ENCODE results near the gene RETREG3.
"Not testable (repeated sequence)": the region's sequence is repeated elsewhere in the genome, so short reads cannot be mapped to it uniquely, and the experiment has no call there.

RETREG3 gene

DNA sequence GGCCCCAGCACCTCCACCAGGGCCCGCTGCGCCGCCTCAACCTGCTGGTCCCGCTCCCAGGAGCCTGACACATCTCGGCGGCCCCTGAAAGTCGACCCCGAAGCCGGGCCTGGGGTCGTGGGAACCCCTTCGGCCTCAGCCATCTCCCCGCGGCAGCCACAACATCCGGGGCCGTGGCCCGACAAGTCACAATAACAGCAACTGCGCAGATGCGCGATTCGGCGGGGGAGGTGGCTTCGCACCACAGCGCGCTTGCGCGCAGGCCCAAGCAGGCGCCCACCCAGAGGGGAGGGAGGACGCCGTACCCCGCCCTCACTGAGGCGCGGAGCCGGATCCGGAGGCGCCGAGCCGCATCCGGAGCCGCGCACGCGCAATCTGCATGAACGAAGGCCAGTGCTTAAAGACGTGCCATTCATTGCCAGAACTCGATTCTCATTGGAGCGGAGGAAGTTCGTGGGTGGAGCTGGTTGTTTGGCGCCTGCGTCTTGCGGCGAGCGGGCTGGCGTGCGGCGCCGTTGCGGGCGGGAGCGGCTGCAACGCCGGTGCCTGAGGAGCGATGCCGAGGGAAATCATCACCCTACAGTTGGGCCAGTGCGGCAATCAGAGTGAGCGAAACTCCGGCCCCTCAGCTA, at the start of gene RETREG3, which contains the start of gene TUBG1:
Gene RETREG3 (minus strand): TSS at position 193 of the 632 bp plus-strand sequence. CDS start 50 bp downstream, at position 143.
Gene TUBG1 (plus strand): TSS at position 502 of the 632 bp plus-strand sequence. CDS start 55 bp downstream, at position 557.
- DNase-seq (ENCODE audit: low spot score in 2 of 2) (peak; percentile 96 to 99), ATAC-seq (ENCODE audit: low read depth) (peak; percentile 88)
- Mint-ChIP-seq H3K36me3 (peaks cover 11% of the 10 kb centered on the region), H3K9me3 (no peaks in the 10 kb centered on the region), H3K4me1 (peaks cover 22% of the 10 kb centered on the region), H3K4me3 (peak within 1 kb of the TSS; percentile 97), H3K27me3 (no peaks in the 10 kb centered on the region), H3K27ac (peak within 1 kb of the TSS; percentile 93)

GRCh38 chr17:42657824-42658588, 48.8 kb upstream of the RETREG3 start:
- Mint-ChIP-seq H3K27me3 (peaks cover 8% of the 10 kb centered on the region), H3K4me3 (peak overlapping the region; percentile 70), H3K27ac (no peak overlapping the region), H3K4me1 (peaks cover 27% of the 10 kb centered on the region), H3K9me3 (peaks cover 2% of the 10 kb centered on the region), H3K36me3 (no peaks in the 10 kb centered on the region)
- ATAC-seq (ENCODE audit: low read depth) (no peak), DNase-seq (ENCODE audit: low spot score in 2 of 2) (no peak)

DNA sequence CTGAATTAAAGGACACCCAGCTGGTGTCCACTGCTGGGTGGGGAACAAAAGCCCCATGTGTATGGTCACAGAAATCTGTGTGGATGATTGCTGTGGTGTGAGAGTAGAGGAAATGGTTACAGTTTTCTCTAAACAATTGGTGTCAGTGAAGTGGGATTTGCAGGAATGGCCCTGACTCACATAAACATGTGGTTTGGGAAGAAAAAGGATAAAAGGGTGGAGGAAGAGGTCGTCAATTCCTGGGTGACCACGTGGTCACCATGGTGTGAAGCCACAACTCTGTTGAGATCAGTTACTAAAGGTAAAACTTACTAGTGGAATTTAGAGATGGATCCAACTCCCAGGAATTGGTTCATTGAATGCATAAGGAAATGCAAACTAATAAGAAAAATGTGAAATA, 46.4 kb upstream of the RETREG3 start:
- H3K36me3 Mint-ChIP-seq, result peaks cover 1% of the 10 kb centered on the region
- no peak overlapping the region for H3K4me3 Mint-ChIP-seq
- DNase-seq (ENCODE audit: low spot score in 2 of 2) (no peak), ATAC-seq (ENCODE audit: low read depth) (no peak)
- H3K9me3 Mint-ChIP-seq, result peaks cover 2% of the 10 kb centered on the region
- no peak overlapping the region for H3K27ac Mint-ChIP-seq
- peaks cover 10% of the 10 kb centered on the region for H3K27me3 Mint-ChIP-seq
- H3K4me1 Mint-ChIP-seq, result peaks cover 27% of the 10 kb centered on the region

GRCh38 chr17:42653179-42654124, 44.3 kb upstream of the RETREG3 start:
- peaks cover 1% of the 10 kb centered on the region for H3K36me3 Mint-ChIP-seq
- H3K27me3 Mint-ChIP-seq, result peaks cover 11% of the 10 kb centered on the region
- ATAC-seq (ENCODE audit: low read depth) (no peak), DNase-seq (ENCODE audit: low spot score in 2 of 2) (no peak)
- peaks cover 2% of the 10 kb centered on the region for H3K9me3 Mint-ChIP-seq
- no peak overlapping the region for H3K4me3 Mint-ChIP-seq
- H3K27ac Mint-ChIP-seq, result no peak overlapping the region
- peaks cover 18% of the 10 kb centered on the region for H3K4me1 Mint-ChIP-seq

- H3K27ac Mint-ChIP-seq, result no peak overlapping the region
- no peaks in the 10 kb centered on the region for H3K9me3 Mint-ChIP-seq
- no peak for ATAC-seq (ENCODE audit: low read depth)
Observed at GRCh38 chr17:42651392-42651791, 42.2 kb upstream of the RETREG3 start.

DNA sequence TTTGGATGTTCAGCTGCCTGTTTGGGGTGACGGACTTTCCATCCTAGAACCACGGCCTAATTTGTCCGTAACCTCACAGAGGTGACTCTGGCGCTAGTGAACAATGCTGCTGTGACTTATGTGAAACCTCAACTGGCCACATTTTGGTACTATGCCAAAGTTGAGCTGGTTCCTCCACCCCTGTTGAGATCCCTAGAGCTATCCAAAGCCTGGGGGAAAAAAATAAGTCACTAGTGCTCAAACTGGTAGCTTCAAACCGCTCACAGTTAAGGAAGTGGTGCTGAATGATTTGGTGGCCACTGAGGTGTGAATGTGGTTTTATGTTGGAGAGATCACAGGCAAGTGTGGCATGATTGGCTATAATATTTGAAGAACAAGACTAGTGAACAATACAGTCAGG, 38.6 kb upstream of the RETREG3 start:
- Mint-ChIP-seq H3K27me3 (peaks cover 9% of the 10 kb centered on the region), H3K9me3 (no peaks in the 10 kb centered on the region), H3K4me3 (no peak overlapping the region), H3K27ac (no peak overlapping the region), H3K36me3 (peaks cover 1% of the 10 kb centered on the region), H3K4me1 (peaks cover 6% of the 10 kb centered on the region)
- DNase-seq (ENCODE audit: low spot score in 2 of 2) (no peak), ATAC-seq (ENCODE audit: low read depth) (peak; percentile 61)

More at GRCh38 chr17:42651392-42651791, 42.2 kb upstream of the RETREG3 start:
- Mint-ChIP-seq H3K4me1 (peaks cover 19% of the 10 kb centered on the region), H3K4me3 (no peak overlapping the region), H3K36me3 (peaks cover 1% of the 10 kb centered on the region), H3K27me3 (peaks cover 11% of the 10 kb centered on the region)
- DNase-seq (ENCODE audit: low spot score in 2 of 2), result no peak

DNA sequence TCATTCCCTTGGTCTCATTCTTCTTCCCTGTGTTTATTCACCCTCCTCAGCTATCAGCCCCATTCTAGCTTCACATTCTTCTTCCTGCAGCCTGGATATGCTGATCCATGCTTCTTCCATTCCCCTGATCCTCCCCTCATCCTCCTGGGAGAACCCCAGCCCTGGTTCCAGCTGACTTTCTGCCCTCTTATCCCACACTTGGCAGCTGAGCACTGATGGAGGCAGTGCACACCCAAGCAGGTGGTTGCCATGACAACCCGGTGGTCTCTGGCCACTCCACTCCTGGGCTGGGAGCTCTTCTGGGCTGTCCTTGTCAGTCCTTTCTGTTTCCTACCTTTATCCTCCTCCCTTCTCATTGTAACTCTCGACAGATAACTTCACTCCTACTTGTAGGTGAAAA, 33.2 kb upstream of the RETREG3 start:
- Mint-ChIP-seq H3K9me3 (no peaks in the 10 kb centered on the region), H3K4me3 (no peak overlapping the region), H3K27me3 (peaks cover 10% of the 10 kb centered on the region), H3K4me1 (no peaks in the 10 kb centered on the region), H3K36me3 (no peaks in the 10 kb centered on the region), H3K27ac (no peak overlapping the region)
- DNase-seq (ENCODE audit: low spot score in 2 of 2), result no peak
- ATAC-seq (ENCODE audit: low read depth), result no peak

GRCh38 chr17:42640121-42640520, 30.9 kb upstream of the RETREG3 start:
- no peak for ATAC-seq (ENCODE audit: low read depth)

GRCh38 chr17:42639525-42640113, 30.4 kb upstream of the RETREG3 start:
- H3K36me3 Mint-ChIP-seq, result no peaks in the 10 kb centered on the region
- DNase-seq (ENCODE audit: low spot score in 2 of 2) (no peak), ATAC-seq (ENCODE audit: low read depth) (no peak)
- H3K4me3 Mint-ChIP-seq, result no peak overlapping the region
- no peaks in the 10 kb centered on the region for H3K4me1 Mint-ChIP-seq
- peaks cover 10% of the 10 kb centered on the region for H3K27me3 Mint-ChIP-seq
- no peaks in the 10 kb centered on the region for H3K9me3 Mint-ChIP-seq
- H3K27ac Mint-ChIP-seq, result no peak overlapping the region

More at GRCh38 chr17:42640121-42640520, 30.9 kb upstream of the RETREG3 start:
- H3K27me3 Mint-ChIP-seq, result peaks cover 10% of the 10 kb centered on the region
- H3K27ac Mint-ChIP-seq, result no peak overlapping the region
- no peak for DNase-seq (ENCODE audit: low spot score in 2 of 2)
- no peaks in the 10 kb centered on the region for H3K36me3 Mint-ChIP-seq
- no peaks in the 10 kb centered on the region for H3K9me3 Mint-ChIP-seq
- H3K4me1 Mint-ChIP-seq, result no peaks in the 10 kb centered on the region
- no peak overlapping the region for H3K4me3 Mint-ChIP-seq

DNA sequence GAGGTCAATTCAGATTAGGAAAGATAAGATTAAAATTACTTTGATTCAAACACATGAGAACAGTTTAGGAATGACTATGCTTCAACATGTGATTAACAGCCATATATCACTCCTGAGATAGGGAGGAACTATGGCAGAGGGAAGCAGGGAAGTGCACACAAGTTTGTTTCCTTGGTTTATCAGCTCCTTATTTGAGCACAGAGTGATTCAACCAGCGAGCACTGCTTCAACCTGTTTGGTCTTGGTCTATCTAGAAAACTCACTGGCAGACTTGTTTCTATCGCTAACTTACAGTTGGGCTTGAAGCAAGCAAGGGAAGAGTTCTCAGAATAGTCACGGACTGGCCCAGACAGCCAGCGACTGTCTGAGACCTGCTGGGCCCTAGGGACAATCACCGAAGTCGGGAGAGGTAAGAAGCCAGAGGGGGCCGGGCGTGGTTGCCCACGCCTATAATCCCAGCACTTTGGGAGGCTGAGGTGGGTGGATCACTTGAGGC, 23.8 kb upstream of the RETREG3 start:
- Mint-ChIP-seq H3K4me3 (no peak overlapping the region), H3K4me1 (no peaks in the 10 kb centered on the region), H3K27me3 (peaks cover 2% of the 10 kb centered on the region), H3K27ac (no peak overlapping the region), H3K9me3 (no peaks in the 10 kb centered on the region), H3K36me3 (no peaks in the 10 kb centered on the region)
- no peak for DNase-seq (ENCODE audit: low spot score in 2 of 2)
- ATAC-seq (ENCODE audit: low read depth), result no peak

- H3K4me3 Mint-ChIP-seq, result no peak overlapping the region
- H3K36me3 Mint-ChIP-seq, result no peaks in the 10 kb centered on the region
- peaks cover 2% of the 10 kb centered on the region for H3K27me3 Mint-ChIP-seq
- no peaks in the 10 kb centered on the region for H3K4me1 Mint-ChIP-seq
- H3K27ac Mint-ChIP-seq, result no peak overlapping the region
- DNase-seq (ENCODE audit: low spot score in 2 of 2), result no peak
- no peaks in the 10 kb centered on the region for H3K9me3 Mint-ChIP-seq
- ATAC-seq (ENCODE audit: low read depth), result no peak
Observed at GRCh38 chr17:42629411-42630009, 20.3 kb upstream of the RETREG3 start.

GRCh38 chr17:42627032-42627764, 18.0 kb upstream of the RETREG3 start:
- H3K4me3 Mint-ChIP-seq; ATAC-seq (ENCODE audit: low read depth); H3K27ac Mint-ChIP-seq; H3K27me3 Mint-ChIP-seq; H3K4me1 Mint-ChIP-seq; H3K9me3 Mint-ChIP-seq; H3K36me3 Mint-ChIP-seq; DNase-seq (ENCODE audit: low spot score in 2 of 2): not testable (repeated sequence)

Data from memory B cell (primary cell).